HG03342 (cell line): Measurements from ENCODE around the gene GABRA6.
"Not testable (repeated sequence)": the region's sequence is repeated elsewhere in the genome, so short reads cannot be mapped to it uniquely, and the experiment has no call there.

Source experiments
- ATAC-seq: cut with Tn5 transposase; IDR thresholded peaks from one replicate; pipeline ENCODE4 v1.9.1; 2021; ENCODE audit warnings: mild to moderate bottlenecking, moderate library complexity; ENCODE audit not compliant: unreplicated experiment

Gene GABRA6

DNA sequence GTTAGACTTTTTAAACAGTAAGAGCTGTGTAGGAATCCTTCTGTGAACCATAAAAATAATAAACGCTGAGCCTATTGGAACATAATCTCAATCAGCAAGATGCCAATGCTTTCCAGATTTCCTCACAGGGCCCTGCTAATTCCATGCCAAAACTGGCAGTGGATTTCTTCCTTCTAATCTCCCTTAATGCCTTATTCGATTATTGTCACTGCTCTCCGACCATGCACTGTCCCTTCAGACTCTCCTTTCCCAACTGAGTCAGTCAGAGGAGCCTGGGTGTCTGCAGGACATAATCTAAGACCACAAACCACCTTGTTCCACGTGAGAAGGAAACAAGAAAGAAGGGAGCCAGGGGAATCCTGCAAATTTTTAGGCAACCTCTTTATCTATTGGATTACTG is at the start of gene GABRA6:
TSS of gene GABRA6 (plus strand) at position 261 of the 400 bp plus-strand sequence. CDS start 269 bp downstream, outside the sequence.
- no peak for ATAC-seq

GRCh38 chr5:161637591-161637990 is 47.9 kb upstream of the GABRA6 start:
- ATAC-seq, result no peak

DNA sequence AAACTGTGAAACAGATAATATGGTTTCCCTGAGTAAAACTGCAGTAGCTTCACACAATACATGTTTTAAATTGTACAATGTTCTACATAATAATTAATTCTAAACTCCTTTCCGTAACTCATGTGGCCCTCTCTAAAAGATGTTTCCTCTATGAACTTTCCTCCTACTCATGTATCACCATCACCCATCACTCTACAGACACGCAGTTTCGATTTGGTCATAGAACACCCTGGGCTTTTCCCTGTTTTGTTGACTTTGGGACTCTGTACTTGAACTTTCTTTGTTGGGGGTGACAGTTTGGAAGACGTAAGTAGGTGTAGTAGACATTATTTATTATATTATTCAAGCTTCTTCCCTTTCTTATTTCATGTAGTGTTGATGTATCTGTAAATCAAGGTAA is 44.1 kb upstream of the GABRA6 start:
- no peak for ATAC-seq

- ATAC-seq, result no peak
Observed at GRCh38 chr5:161645264-161645663, 40.3 kb upstream of the GABRA6 start.

DNA sequence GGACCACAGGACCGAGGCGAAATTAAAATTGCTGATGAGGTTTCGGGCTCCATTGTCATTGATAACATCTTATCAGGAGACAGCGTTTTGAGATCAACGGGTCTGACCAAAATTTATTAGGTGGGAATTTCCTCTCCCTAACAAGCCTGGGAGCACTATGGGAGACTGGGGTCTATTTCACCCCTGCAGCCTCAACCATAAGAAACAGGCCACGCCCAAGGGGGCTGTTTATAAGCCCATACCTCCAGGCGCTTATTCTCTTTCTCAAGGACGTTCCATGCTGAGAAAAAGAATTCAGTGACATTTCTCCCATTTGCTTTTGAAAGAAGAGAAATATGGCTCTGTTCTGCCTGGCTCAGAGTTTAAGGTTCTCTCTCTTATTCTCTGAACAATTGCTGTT is 33.6 kb upstream of the GABRA6 start:
- not testable (repeated sequence) for ATAC-seq

- ATAC-seq, result no peak
Observed at GRCh38 chr5:161660806-161661205, 24.7 kb upstream of the GABRA6 start.

- no peak for ATAC-seq
Observed at GRCh38 chr5:161663431-161663830, 22.1 kb upstream of the GABRA6 start.

DNA sequence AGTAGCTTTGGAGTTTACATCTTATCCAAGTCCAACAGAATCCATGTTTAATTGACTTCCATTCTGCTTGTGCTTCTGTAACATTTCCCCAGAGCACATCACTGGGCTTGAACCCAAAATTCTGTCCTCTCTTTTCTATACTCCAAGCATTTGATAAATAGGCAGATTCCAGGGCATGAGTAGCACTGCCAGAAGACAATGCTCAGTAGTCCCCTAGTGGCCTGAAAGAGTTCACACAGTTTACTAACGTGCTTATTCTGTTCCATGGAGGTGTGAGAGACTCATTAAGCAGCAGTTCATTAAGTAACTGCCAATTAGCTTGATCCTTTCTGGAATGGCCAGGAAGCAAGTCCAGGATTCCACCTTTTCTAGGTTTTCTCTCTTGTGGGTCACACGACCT is 9.4 kb upstream of the GABRA6 start:
- peak; percentile 81 for ATAC-seq

DNA sequence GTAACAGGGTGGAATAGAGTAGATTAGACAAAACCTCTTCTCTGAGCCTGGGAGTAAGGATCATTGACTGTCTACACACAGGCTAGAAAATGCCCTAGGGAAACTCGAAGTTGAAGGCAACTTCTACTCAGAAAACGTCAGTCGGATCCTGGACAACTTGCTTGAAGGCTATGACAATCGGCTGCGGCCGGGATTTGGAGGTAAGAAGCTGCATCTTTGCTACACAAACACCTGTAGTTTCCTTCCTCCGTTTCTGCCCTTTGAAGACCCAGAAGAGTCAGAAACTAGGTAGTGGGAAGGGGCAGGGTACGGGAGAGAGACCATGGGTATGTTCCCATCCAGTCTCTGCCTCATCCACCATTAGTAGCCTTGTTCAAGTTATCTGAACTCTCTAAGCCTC is 628 bp downstream of the GABRA6 start:
- no peak for ATAC-seq

- no peak for ATAC-seq
Observed at GRCh38 chr5:161686881-161687280, 1.4 kb downstream of the GABRA6 start.

- no peak for ATAC-seq
Observed at GRCh38 chr5:161687316-161687715, 1.8 kb downstream of the GABRA6 start.

DNA sequence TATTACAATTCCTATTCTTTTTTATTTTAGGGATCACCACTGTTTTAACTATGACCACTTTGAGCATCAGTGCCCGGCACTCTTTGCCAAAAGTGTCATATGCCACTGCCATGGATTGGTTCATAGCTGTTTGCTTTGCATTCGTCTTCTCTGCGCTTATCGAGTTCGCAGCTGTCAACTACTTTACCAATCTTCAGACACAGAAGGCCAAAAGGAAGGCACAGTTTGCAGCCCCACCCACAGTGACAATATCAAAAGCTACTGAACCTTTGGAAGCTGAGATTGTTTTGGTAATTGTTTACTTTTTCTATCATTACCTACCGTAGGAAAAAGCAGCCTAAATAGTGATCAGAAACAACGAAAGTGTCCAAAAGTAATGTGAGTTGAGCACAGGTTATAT is 6.4 kb downstream of the GABRA6 start:
- no peak for ATAC-seq

DNA sequence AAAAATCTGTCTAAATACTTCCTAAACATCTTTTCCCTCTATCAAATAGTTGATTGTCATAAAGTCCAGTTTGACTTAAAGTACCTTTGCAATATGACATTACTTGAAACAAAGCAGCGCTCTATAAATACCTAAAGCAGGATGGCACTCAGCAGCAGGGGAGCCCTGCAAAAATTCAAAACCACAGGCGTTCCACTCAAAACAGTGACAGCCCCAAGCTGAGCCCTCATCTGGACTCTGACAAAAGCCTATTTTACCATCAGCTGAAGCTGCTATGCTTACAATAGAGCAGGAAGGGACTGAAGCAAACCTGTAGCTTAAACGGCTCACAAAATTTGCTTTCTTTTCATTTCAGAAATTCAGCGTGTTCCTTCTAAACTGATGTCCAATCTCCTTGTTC is 11.5 kb downstream of the GABRA6 start:
- no peak for ATAC-seq

DNA sequence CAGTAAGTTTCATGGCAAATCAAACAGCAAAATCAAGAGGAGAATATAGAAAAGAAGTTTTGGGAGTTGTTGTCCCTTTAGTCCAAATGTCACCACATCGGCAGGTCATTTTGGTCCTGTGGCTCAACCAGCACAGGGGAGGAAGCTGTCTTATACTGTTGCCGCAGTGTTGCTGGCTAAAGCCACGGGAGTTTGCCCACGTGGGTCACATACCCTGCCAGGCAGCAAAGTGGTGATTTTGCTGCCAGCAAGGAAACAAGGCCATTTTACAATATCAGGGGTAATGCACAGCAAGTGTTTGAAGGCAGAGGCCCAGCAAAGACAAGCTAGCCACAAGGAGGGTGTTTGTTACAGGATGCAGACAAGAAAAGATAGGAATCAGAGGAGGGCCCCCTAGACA is 14.5 kb downstream of the GABRA6 start:
- no peak for ATAC-seq

DNA sequence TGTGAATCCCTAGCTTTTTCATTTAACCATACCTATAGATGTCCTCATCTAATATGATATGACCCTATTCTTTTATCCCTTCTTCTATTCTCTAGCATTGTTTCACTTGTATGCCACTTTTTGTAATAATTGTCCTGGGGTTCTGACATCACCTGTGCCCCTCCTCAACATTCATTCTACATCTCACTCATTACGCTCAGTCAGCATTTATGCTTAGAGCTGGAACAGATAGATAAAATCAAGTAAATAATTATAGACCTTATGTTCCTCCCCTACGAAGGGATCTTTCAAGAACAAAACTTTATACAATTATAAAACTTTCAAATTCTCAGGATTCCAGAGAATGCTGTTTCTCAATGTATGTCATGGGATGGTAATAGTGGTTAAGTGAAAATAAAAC is 18.0 kb downstream of the GABRA6 start:
- no peak for ATAC-seq

DNA sequence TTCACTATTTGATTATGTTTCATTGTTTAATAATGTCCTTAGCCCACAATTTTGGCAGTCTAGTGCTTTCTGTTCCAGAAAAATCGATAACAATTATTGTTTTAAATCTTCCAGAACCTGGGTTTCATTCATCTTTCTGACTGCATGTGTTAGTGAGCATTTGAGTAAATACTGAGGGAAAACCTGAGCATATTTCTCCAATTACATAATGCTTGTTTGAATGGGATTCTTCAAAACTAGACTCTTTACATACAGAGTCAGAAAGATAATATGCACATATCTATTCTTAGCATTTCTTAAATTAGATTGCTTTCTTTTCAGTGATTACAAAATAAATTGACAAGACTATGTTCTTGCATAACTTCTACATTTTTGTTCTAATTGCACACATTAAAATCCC is 21.9 kb downstream of the GABRA6 start:
- ATAC-seq, result no peak

DNA sequence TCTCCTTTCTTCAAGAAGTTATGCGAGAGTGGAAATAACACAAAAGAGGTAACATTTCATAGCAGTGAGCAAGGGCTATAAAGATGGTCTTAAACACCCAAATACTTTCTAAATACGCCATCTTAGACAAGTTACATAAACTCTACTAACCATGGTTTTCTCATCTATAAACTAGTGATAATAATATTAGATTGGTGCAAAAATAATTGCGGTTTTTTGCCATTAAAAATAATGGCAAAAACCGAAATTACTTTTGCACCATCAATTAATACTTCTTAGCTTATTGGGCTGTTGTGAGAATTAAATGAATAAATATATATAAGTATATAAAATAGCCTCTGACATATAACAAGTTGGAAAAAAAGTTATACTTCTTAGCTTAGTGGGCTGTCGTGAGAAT is 23.7 kb downstream of the GABRA6 start:
- no peak for ATAC-seq

DNA sequence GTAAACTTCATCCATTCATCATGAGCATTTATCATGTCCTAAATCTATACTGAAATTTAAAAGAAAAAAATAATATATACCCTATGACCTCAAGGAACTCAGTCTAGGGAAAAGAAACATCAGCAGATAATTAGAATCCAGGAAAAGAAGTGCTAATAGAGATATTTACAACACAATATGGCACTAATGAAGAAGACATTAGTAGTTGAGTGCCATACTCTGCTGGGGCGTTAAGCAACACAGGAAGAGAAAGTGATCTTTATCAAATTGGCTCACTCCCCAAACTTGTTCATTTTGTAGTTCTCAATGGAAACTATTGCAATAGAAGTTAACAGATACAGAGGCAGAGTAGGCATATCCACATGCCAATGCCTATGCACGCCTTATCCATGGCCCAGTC is 27.5 kb downstream of the GABRA6 start:
- no peak for ATAC-seq

- ATAC-seq, result no peak
Observed at GRCh38 chr5:161719157-161719556, 33.6 kb downstream of the GABRA6 start.

DNA sequence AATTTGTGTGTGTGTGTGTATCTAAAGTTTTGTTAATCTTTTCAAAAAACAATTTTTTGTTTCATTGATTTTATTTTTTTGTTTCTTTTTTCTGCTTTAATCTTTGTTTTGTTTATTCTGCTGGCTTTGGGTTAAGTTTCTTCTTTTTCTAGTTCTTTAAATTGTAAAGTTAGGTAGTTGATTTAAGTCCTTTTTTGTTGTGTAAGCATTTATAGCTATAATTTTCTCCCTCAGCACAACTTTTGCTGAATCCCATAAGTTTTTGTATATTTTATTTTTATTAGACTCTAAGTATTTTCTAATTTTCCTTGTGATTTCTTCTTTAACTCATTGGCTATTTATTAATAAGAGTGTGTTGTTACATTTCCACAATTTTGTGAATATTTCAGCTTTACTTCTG is 34.9 kb downstream of the GABRA6 start:
- no peak for ATAC-seq

DNA sequence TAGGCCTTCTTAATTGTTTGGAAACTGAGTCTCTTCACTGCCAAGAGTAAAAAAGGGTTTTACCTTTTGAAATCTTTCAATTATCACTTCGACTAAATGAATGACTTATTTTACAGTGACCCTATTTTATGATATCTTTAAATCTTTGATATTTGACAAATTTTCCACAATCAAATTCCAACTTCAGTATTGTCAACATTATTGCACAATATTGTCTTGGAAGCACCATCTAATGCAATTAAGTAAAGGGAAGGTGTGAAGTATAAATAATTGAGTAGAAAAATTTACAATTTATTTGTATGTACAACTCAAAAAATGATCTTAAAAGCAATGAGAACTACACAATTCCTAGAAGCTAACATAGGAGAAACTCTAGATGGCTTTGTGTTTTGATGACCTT is 49.2 kb downstream of the GABRA6 start:
- ATAC-seq, result no peak

GRCh38 chr5:161740433-161740832 is 54.9 kb downstream of the GABRA6 start:
- no peak for ATAC-seq

- ATAC-seq, result no peak
Observed at GRCh38 chr5:161744276-161744675, 58.8 kb downstream of the GABRA6 start.

DNA sequence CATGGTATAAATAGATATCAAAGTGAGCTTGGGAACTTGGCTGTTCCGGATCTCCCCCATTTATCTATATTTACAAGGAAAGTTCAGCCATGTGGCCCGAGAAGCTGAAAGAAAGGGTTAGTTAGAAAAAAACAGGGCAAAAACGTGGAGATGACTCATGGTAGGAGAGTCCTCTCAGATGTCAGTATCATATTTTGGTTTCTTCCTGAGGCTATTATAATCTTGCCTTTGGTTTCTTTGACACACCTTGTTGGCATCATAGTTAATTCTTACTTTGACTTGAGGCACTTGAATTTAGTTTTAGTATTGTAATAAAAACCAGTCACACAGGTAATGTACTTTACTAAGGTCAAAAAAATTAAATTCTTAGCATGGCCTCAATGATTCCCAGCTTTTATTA is 59.9 kb downstream of the GABRA6 start:
- ATAC-seq, result no peak
